GM23338 (cell line): ENCODE measurements around the gene S100B. TPM values are rescaled to one million over a fixed set of nuclear protein-coding genes. Genes with fewer than 3 reads are reported as not detected.

Source experiments
- ATAC-seq: fragments of 200-7000 bp; cut with Tn5 transposase; 3 replicates; pipeline ENCODE4 v1.9.1; 2020
- DNase-seq: peaks from one replicate; pipeline ENCODE4 v3.0.0-alpha.2; 2015; ENCODE audit warnings: low spot score
- H2AFZ ChIP-seq: fragments of 200-600 bp; sonication (generic); 2 replicates; pipeline ENCODE4 v1.8.0; 2016; ENCODE audit warnings: antibody characterized with exemption, mild to moderate bottlenecking, moderate library complexity
- H3F3A ChIP-seq: fragments of 200-600 bp; sonication (generic); replicated peaks from 2 replicates; pipeline ENCODE4 v1.8.0; 2017; ENCODE audit warnings: antibody characterized with exemption, mixed run types, low read depth
- H3K27ac ChIP-seq: fragments of 200-600 bp; sonication (generic); 2 replicates; pipeline ENCODE4 v1.6.1; 2016; ENCODE audit warnings: low read depth
- H3K27me3 ChIP-seq: fragments of 200-600 bp; sonication (generic); 2 replicates; pipeline ENCODE4 v1.8.0; 2016; ENCODE audit warnings: mild to moderate bottlenecking, mixed run types, moderate library complexity; ENCODE audit not compliant: insufficient read depth
- H3K36me3 ChIP-seq: fragments of 200-600 bp; sonication (generic); 2 replicates; pipeline ENCODE4 v1.8.0; 2016; ENCODE audit warnings: mild to moderate bottlenecking; ENCODE audit not compliant: insufficient read depth
- H3K4me1 ChIP-seq: fragments of 200-600 bp; sonication (generic); 2 replicates; pipeline ENCODE4 v1.8.0; 2016; ENCODE audit warnings: mild to moderate bottlenecking, moderate library complexity; ENCODE audit not compliant: insufficient read depth
- H3K4me2 ChIP-seq: fragments of 200-600 bp; sonication (generic); 2 replicates; pipeline ENCODE4 v1.7.1; 2017; ENCODE audit warnings: mixed run types
- H3K4me3 ChIP-seq: fragments of 200-600 bp; sonication (generic); 2 replicates; pipeline ENCODE4 v1.6.1; 2016; ENCODE audit warnings: mixed run types
- H3K79me2 ChIP-seq: fragments of 200-600 bp; sonication (generic); replicated peaks from 2 replicates; pipeline ENCODE4 v1.8.0; 2017; ENCODE audit warnings: mild to moderate bottlenecking; ENCODE audit not compliant: insufficient read depth
- H3K9me2 ChIP-seq: fragments of 200-600 bp; sonication (generic); 2 replicates; pipeline ENCODE4 v1.8.0; 2017; ENCODE audit not compliant: insufficient read depth
- H4K20me1 ChIP-seq: fragments of 200-600 bp; sonication (generic); replicated peaks from 2 replicates; pipeline ENCODE4 v1.8.0; 2017; ENCODE audit warnings: mild to moderate bottlenecking; ENCODE audit not compliant: insufficient read depth
- H3K27ac Mint-ChIP-seq: 2 replicates; pipeline ENCODE4 v1.8.0; 2020; ENCODE audit warnings: inconsistent platforms, mild to moderate bottlenecking, moderate library complexity, mixed read lengths
- H3K27me3 Mint-ChIP-seq: 3 replicates; pipeline ENCODE4 v1.8.0; 2022; ENCODE audit warnings: low read depth, mild to moderate bottlenecking, moderate library complexity, mixed read lengths, inconsistent platforms; ENCODE audit not compliant: insufficient read depth, poor library complexity
- H3K36me3 Mint-ChIP-seq: 3 replicates; pipeline ENCODE4 v1.8.0; 2021; ENCODE audit warnings: low read depth, mild to moderate bottlenecking, inconsistent platforms, moderate library complexity, mixed read lengths
- H3K4me1 Mint-ChIP-seq: 3 replicates; pipeline ENCODE4 v1.8.0; 2020; ENCODE audit warnings: mild to moderate bottlenecking, inconsistent platforms, mixed read lengths
- H3K4me3 Mint-ChIP-seq: 3 replicates; pipeline ENCODE4 v1.8.0; 2021; ENCODE audit warnings: moderate library complexity, mild to moderate bottlenecking, inconsistent platforms, mixed read lengths
- H3K9me3 Mint-ChIP-seq: 3 replicates; pipeline ENCODE4 v1.8.0; 2020; ENCODE audit warnings: moderate library complexity, mild to moderate bottlenecking, inconsistent platforms, mixed read lengths
- CREB1 ChIP-seq: fragments of 250-450 bp; sonication (Bioruptor Pico); IDR thresholded peaks from 2 replicates; pipeline ENCODE4 v1.5.0; 2020; ENCODE audit warnings: low read depth, mild to moderate bottlenecking, moderate library complexity
- EZH2 ChIP-seq: fragments of 200-600 bp; sonication (generic); IDR thresholded peaks from one replicate; pipeline ENCODE4 v1.8.0; 2017; ENCODE audit warnings: antibody characterized with exemption, mild to moderate bottlenecking, low read depth; ENCODE audit not compliant: unreplicated experiment
- EZH2phosphoT487 ChIP-seq: fragments of 200-600 bp; sonication (generic); IDR thresholded peaks from one replicate; pipeline ENCODE4 v1.8.1; 2018; ENCODE audit warnings: antibody characterized with exemption; ENCODE audit not compliant: unreplicated experiment
- NANOG ChIP-seq: IDR thresholded peaks from 2 replicates; pipeline ENCODE4 v1.6.1; 2016; ENCODE audit warnings: antibody characterized with exemption, borderline replicate concordance
- POLR2AphosphoS5 ChIP-seq: IDR thresholded peaks from 2 replicates; pipeline ENCODE4 v1.6.1; 2016; ENCODE audit warnings: antibody characterized with exemption, low read depth
- STAT1 ChIP-seq: IDR thresholded peaks from one replicate; pipeline ENCODE4 v1.6.1; 2016; ENCODE audit warnings: antibody characterized with exemption; ENCODE audit not compliant: unreplicated experiment
- ZNF114 ChIP-seq: fragments of 250-450 bp; sonication (Bioruptor Pico); IDR thresholded peaks from 2 replicates; pipeline ENCODE4 v1.5.0; 2020; ENCODE audit warnings: mild to moderate bottlenecking, moderate library complexity
- polyA plus RNA-seq: library from polyadenylated mRNA; unstranded; fragments of >200 nt; fragmentation: Nextera tagmentation; extraction: Ambion mirVana; gene quantifications from 2 replicates; pipeline ENCODE4 v1.2.1, GENCODE V29; 2016
- total RNA-seq: library from RNA; depleted of rRNA; stranded (reverse); fragments of >200 nt; shearing (Covaris generic); gene quantifications from 2 replicates; pipeline ENCODE4 v1.2.3, GENCODE V29; 2014
- TF ChIP-seq, protein P1 (sequence below): fragments of 250-450 bp; sonication (Bioruptor Pico); IDR thresholded peaks from 2 replicates; pipeline ENCODE4 v1.5.0; 2020; ENCODE audit warnings: mild to moderate bottlenecking, moderate library complexity
- TF ChIP-seq, protein P2 (sequence below), 2 experiments: fragments of 200-600 bp in 1 of 2; sonication (generic) in 1 of 2; conservative IDR thresholded peaks; 2 replicates each; pipeline versions ENCODE4 v1.5.1 to v1.6.1; 2016 to 2017; ENCODE audit warnings: antibody characterized with exemption in 2 of 2, low read depth in 2 of 2, mild to moderate bottlenecking in 2 of 2, moderate library complexity in 1 of 2
- TF ChIP-seq, protein P3 (sequence below): IDR thresholded peaks from one replicate; pipeline ENCODE4 v1.6.1; 2018; ENCODE audit warnings: antibody characterized with exemption; ENCODE audit not compliant: unreplicated experiment

Gene S100B
- total and polyA plus RNA-seq, 2 experiments from 2014 or later, result 0.97 to 1.5 TPM

DNA sequence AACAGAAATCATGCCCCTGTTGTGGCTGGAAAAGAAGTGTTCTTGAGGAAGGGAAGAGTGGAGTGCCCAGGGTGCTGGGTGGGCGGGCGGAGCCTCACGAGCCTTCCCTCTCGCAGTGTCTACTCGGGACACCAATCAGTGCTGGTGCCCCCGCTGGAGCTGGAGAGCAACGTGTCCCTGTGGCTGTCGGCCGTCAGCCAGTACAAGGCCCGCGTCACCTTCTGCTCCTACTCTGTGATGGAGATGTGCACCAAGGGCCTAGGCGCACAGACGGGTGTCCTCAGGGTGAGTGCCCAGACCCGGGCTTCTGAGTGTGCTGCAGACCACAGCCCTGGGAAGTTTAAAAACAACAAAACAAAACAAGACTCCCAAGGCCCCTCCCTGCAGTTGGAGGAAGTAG, 47.4 kb downstream of the S100B start:
- Histone ChIP-seq H3K36me3 (no peaks in the 10 kb centered on the region), H2AFZ (no peak overlapping the region), H3K27me3 (no peaks in the 10 kb centered on the region), H3K27ac (no peak overlapping the region), H3K4me1 (no peaks in the 10 kb centered on the region), H3K4me3 (no peak overlapping the region), H3K9me2 (no peaks in the 10 kb centered on the region), H3F3A (no peaks in the 10 kb centered on the region), H3K79me2 (no peaks in the 10 kb centered on the region), H4K20me1 (no peaks in the 10 kb centered on the region), H3K4me2 (no peak overlapping the region)
- Mint-ChIP-seq H3K27me3 (peaks cover 10% of the 10 kb centered on the region), H3K4me3 (no peak overlapping the region), H3K4me1 (no peaks in the 10 kb centered on the region; the same call in 2 of the 3 replicates), H3K9me3 (no peaks in the 10 kb centered on the region), H3K36me3 (peaks cover 18% of the 10 kb centered on the region; the same call in 2 of the 3 replicates), H3K27ac (no peak overlapping the region)
- no peak for TF ChIP-seq ZNF114 (CRISPR knock-in tag)
- DNase-seq (no peak), ATAC-seq (peak; percentile 44)

DNA sequence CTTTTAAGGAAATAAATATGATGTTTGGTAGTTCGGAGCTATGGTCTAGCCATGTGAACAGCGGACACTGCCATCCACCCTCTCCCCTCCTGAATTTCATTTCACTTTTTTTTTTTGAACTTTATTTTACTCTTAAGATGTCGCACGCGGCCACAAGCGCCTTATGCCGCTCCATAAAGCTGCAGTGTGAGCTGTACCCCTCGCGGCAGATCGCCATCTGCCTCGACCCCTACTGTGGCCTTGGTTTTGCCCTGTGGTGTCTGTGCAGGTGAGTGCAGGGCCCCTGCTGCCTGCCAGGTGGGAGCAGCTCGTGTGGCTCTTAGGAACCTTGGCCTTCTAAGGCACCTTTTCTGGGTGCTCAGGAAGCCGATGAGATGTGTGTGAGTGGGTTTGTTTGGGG, 48.1 kb downstream of the S100B start:
- H3K4me2 ChIP-seq, result no peak overlapping the region
- TF ChIP-seq ZNF114 (CRISPR knock-in tag), result no peak
- TF ChIP-seq EZH2phosphoT487, result no peak
- TF ChIP-seq, protein P1, sequence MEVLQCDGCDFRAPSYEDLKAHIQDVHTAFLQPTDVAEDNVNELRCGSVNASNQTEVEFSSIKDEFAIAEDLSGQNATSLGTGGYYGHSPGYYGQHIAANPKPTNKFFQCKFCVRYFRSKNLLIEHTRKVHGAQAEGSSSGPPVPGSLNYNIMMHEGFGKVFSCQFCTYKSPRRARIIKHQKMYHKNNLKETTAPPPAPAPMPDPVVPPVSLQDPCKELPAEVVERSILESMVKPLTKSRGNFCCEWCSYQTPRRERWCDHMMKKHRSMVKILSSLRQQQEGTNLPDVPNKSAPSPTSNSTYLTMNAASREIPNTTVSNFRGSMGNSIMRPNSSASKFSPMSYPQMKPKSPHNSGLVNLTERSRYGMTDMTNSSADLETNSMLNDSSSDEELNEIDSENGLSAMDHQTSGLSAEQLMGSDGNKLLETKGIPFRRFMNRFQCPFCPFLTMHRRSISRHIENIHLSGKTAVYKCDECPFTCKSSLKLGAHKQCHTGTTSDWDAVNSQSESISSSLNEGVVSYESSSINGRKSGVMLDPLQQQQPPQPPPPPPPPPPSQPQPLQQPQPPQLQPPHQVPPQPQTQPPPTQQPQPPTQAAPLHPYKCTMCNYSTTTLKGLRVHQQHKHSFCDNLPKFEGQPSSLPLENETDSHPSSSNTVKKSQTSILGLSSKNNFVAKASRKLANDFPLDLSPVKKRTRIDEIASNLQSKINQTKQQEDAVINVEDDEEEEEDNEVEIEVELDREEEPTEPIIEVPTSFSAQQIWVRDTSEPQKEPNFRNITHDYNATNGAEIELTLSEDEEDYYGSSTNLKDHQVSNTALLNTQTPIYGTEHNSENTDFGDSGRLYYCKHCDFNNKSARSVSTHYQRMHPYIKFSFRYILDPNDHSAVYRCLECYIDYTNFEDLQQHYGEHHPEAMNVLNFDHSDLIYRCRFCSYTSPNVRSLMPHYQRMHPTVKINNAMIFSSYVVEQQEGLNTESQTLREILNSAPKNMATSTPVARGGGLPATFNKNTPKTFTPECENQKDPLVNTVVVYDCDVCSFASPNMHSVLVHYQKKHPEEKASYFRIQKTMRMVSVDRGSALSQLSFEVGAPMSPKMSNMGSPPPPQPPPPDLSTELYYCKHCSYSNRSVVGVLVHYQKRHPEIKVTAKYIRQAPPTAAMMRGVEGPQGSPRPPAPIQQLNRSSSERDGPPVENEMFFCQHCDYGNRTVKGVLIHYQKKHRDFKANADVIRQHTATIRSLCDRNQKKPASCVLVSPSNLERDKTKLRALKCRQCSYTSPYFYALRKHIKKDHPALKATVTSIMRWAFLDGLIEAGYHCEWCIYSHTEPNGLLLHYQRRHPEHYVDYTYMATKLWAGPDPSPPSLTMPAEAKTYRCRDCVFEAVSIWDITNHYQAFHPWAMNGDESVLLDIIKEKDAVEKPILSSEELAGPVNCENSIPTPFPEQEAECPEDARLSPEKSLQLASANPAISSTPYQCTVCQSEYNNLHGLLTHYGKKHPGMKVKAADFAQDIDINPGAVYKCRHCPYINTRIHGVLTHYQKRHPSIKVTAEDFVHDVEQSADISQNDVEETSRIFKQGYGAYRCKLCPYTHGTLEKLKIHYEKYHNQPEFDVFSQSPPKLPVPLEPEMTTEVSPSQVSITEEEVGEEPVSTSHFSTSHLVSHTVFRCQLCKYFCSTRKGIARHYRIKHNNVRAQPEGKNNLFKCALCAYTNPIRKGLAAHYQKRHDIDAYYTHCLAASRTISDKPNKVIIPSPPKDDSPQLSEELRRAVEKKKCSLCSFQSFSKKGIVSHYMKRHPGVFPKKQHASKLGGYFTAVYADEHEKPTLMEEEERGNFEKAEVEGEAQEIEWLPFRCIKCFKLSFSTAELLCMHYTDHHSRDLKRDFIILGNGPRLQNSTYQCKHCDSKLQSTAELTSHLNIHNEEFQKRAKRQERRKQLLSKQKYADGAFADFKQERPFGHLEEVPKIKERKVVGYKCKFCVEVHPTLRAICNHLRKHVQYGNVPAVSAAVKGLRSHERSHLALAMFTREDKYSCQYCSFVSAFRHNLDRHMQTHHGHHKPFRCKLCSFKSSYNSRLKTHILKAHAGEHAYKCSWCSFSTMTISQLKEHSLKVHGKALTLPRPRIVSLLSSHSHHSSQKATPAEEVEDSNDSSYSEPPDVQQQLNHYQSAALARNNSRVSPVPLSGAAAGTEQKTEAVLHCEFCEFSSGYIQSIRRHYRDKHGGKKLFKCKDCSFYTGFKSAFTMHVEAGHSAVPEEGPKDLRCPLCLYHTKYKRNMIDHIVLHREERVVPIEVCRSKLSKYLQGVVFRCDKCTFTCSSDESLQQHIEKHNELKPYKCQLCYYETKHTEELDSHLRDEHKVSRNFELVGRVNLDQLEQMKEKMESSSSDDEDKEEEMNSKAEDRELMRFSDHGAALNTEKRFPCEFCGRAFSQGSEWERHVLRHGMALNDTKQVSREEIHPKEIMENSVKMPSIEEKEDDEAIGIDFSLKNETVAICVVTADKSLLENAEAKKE, result no peak
- TF ChIP-seq NANOG, result no peak
- TF ChIP-seq, protein P2, sequence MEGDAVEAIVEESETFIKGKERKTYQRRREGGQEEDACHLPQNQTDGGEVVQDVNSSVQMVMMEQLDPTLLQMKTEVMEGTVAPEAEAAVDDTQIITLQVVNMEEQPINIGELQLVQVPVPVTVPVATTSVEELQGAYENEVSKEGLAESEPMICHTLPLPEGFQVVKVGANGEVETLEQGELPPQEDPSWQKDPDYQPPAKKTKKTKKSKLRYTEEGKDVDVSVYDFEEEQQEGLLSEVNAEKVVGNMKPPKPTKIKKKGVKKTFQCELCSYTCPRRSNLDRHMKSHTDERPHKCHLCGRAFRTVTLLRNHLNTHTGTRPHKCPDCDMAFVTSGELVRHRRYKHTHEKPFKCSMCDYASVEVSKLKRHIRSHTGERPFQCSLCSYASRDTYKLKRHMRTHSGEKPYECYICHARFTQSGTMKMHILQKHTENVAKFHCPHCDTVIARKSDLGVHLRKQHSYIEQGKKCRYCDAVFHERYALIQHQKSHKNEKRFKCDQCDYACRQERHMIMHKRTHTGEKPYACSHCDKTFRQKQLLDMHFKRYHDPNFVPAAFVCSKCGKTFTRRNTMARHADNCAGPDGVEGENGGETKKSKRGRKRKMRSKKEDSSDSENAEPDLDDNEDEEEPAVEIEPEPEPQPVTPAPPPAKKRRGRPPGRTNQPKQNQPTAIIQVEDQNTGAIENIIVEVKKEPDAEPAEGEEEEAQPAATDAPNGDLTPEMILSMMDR (conservative IDR thresholded peaks at IDR 0.05; ENCODE audit: low read depth in 2 of 2), result no peak
- TF ChIP-seq CREB1 (CRISPR knock-in tag), result no peak
- TF ChIP-seq STAT1, result no peak
- no peak for TF ChIP-seq EZH2
- TF ChIP-seq, protein P3, sequence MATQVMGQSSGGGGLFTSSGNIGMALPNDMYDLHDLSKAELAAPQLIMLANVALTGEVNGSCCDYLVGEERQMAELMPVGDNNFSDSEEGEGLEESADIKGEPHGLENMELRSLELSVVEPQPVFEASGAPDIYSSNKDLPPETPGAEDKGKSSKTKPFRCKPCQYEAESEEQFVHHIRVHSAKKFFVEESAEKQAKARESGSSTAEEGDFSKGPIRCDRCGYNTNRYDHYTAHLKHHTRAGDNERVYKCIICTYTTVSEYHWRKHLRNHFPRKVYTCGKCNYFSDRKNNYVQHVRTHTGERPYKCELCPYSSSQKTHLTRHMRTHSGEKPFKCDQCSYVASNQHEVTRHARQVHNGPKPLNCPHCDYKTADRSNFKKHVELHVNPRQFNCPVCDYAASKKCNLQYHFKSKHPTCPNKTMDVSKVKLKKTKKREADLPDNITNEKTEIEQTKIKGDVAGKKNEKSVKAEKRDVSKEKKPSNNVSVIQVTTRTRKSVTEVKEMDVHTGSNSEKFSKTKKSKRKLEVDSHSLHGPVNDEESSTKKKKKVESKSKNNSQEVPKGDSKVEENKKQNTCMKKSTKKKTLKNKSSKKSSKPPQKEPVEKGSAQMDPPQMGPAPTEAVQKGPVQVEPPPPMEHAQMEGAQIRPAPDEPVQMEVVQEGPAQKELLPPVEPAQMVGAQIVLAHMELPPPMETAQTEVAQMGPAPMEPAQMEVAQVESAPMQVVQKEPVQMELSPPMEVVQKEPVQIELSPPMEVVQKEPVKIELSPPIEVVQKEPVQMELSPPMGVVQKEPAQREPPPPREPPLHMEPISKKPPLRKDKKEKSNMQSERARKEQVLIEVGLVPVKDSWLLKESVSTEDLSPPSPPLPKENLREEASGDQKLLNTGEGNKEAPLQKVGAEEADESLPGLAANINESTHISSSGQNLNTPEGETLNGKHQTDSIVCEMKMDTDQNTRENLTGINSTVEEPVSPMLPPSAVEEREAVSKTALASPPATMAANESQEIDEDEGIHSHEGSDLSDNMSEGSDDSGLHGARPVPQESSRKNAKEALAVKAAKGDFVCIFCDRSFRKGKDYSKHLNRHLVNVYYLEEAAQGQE, result no peak
- TF ChIP-seq POLR2AphosphoS5, result no peak

More for the DNA sequence above, 48.1 kb downstream of the S100B start:
- Mint-ChIP-seq H3K4me1 (no peaks in the 10 kb centered on the region; the same call in 2 of the 3 replicates), H3K27me3 (peaks cover 6% of the 10 kb centered on the region), H3K27ac (no peak overlapping the region), H3K4me3 (no peak overlapping the region), H3K36me3 (peaks cover 18% of the 10 kb centered on the region; the same call in 2 of the 3 replicates), H3K9me3 (no peaks in the 10 kb centered on the region)
- ATAC-seq (no peak), DNase-seq (no peak)
- Histone ChIP-seq H3K4me3 (no peak overlapping the region), H3F3A (no peaks in the 10 kb centered on the region), H3K36me3 (no peaks in the 10 kb centered on the region), H3K27me3 (no peaks in the 10 kb centered on the region), H3K4me1 (no peaks in the 10 kb centered on the region), H2AFZ (no peak overlapping the region), H3K79me2 (no peaks in the 10 kb centered on the region), H4K20me1 (no peaks in the 10 kb centered on the region), H3K27ac (no peak overlapping the region), H3K9me2 (no peaks in the 10 kb centered on the region)
